Measurements from ENCODE around the gene LCN2. TPM values are rescaled to one million over a fixed set of nuclear protein-coding genes. Genes with fewer than 3 reads are reported as not detected.
"Not testable (repeated sequence)": the region's sequence is repeated elsewhere in the genome, so short reads cannot be mapped to it uniquely, and the experiment has no call there.

LCN2 gene
- total and polyA plus RNA-seq, 9 donors = 0.09 to 2.8 (median 1.2) TPM

DNA sequence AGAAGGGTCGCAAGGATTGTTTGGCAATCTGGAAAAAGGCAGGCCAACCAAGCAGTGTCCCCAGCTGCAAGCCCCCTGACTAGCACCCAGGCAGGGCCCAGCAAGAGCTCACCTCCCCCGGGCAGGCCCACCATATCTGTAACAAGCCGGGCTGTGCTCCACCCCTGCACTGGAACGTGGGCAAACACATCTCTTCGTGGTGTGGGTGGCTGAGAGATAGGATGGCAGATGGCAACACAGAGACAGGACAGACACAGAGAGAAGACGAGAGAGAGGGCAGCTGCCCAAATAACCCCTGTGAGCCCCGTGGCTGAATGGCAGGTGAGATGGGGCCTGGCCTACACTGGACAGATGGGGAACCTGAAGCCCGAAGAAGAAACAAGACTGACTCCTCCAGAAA lies 20.2 kb downstream of the LCN2 start:
- Histone ChIP-seq H3K4me3 (ENCODE audit: low read length) (no peak overlapping the region), H3K9me3 (replicated peaks; ENCODE audit: control insufficient read depth, low read depth, low read length) (no peaks in the 10 kb centered on the region), H3K4me1 (ENCODE audit: control insufficient read depth, insufficient read depth, low read length) (peaks cover 2% of the 10 kb centered on the region), H3K36me3 (ENCODE audit: control insufficient read depth, insufficient read depth, low read length) (peaks cover 72% of the 10 kb centered on the region), H3K27me3 (ENCODE audit: control insufficient read depth, insufficient read depth, low read length) (no peaks in the 10 kb centered on the region), H3K27ac (ENCODE audit: low read length) (no peak overlapping the region)
- DNase-seq = no peak
- WGBS (ENCODE audit: insufficient coverage) = 79% methylated on average over 8 of the region's 8 CpGs

DNA sequence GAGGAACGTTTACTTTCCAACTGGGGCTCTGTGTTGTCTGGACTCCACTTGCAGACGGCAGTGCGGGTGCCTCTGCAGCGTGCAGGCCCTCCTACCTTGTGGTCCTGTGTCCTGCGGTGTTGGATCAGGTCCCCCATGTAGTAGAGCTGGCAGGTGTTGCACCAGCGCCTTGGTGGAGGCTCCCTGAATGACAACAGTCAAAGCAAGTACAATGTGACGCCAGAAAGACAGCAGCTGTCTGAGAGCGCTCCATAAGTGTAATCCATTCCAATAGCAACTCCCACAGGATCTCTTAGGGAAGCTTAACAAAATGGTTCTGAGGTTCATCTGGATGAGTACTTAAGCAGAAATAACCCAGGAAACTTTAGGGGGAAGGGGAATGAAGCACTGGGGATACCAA lies 20.7 kb downstream of the LCN2 start:
- 53% methylated on average over 5 of the region's 8 CpGs for WGBS (ENCODE audit: insufficient coverage)
- H3K36me3 ChIP-seq (ENCODE audit: control insufficient read depth, insufficient read depth, low read length) = peaks cover 71% of the 10 kb centered on the region
- no peaks in the 10 kb centered on the region for H3K9me3 ChIP-seq (replicated peaks; ENCODE audit: control insufficient read depth, low read depth, low read length)
- H3K4me1 ChIP-seq (ENCODE audit: control insufficient read depth, insufficient read depth, low read length) = peaks cover 2% of the 10 kb centered on the region
- no peak overlapping the region for H3K27ac ChIP-seq (ENCODE audit: low read length)
- H3K27me3 ChIP-seq (ENCODE audit: control insufficient read depth, insufficient read depth, low read length) = no peaks in the 10 kb centered on the region
- peak; percentile 54 for DNase-seq
- no peak overlapping the region for H3K4me3 ChIP-seq (ENCODE audit: low read length)

- no peak overlapping the region for H3K4me3 ChIP-seq (ENCODE audit: low read length)
- H3K27me3 ChIP-seq (ENCODE audit: control insufficient read depth, insufficient read depth, low read length) = no peaks in the 10 kb centered on the region
- no peak overlapping the region for H3K27ac ChIP-seq (ENCODE audit: low read length)
- H3K9me3 ChIP-seq (replicated peaks; ENCODE audit: control insufficient read depth, low read depth, low read length) = peaks cover 3% of the 10 kb centered on the region
- peaks cover 2% of the 10 kb centered on the region for H3K4me1 ChIP-seq (ENCODE audit: control insufficient read depth, insufficient read depth, low read length)
- peaks cover 74% of the 10 kb centered on the region for H3K36me3 ChIP-seq (ENCODE audit: control insufficient read depth, insufficient read depth, low read length)
- DNase-seq = no peak
- no CpG with 5 or more reads among the region's 4 CpGs for WGBS (ENCODE audit: insufficient coverage)
Measured at GRCh38 chr9:128174062-128174461, 24.8 kb downstream of the LCN2 start.

DNA sequence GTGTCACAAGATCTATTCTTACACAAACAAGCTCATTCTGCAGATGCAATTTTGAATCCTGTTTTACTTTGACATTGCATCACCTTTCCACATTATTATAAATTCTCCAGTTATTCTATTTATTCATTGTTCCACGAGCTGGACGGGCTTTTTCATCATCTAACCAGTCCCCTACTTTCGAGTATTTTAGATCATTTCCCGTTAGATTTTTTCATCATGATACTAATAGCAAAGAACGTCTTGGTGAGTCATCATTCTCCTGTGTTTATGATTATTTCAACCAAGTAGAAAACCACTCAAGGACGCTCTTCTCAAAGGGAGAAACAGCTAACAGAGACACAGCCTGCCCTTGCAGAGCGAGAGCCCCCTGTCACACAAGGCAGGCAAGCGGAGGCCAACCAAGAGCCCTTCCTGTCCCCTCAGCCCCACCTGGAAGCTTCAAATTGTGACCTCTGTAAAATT lies 25.9 kb downstream of the LCN2 start:
- peaks cover 2% of the 10 kb centered on the region for H3K4me1 ChIP-seq (ENCODE audit: control insufficient read depth, insufficient read depth, low read length)
- H3K4me3 ChIP-seq (ENCODE audit: low read length) = no peak overlapping the region
- no peak for DNase-seq
- 88% methylated on average over 3 of the region's 8 CpGs for WGBS (ENCODE audit: insufficient coverage)
- no peaks in the 10 kb centered on the region for H3K27me3 ChIP-seq (ENCODE audit: control insufficient read depth, insufficient read depth, low read length)
- peaks cover 73% of the 10 kb centered on the region for H3K36me3 ChIP-seq (ENCODE audit: control insufficient read depth, insufficient read depth, low read length)
- H3K27ac ChIP-seq (ENCODE audit: low read length) = no peak overlapping the region
- H3K9me3 ChIP-seq (replicated peaks; ENCODE audit: control insufficient read depth, low read depth, low read length) = peaks cover 7% of the 10 kb centered on the region

DNA sequence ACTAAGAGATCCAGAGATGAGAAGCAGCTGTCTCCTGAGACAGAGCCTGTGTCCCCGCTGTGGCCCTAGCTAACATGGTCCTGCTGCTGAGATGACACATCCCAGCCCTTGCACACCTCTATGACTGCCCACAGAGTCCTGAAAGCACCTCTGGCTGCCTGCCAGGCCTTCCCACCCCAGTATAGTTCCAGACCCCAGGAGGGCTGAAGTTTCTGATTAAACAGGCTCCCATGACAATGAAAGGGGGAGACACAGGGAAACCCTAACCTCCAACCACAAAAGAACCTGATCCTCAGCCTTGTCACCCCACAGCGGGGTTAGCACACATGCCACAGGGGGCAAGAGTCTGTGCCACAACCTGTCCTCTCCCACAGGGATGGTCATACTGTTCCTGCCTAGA lies 26.5 kb downstream of the LCN2 start:
- DNase-seq = no peak
- Histone ChIP-seq H3K9me3 (replicated peaks; ENCODE audit: control insufficient read depth, low read depth, low read length) (peaks cover 7% of the 10 kb centered on the region), H3K36me3 (ENCODE audit: control insufficient read depth, insufficient read depth, low read length) (peaks cover 73% of the 10 kb centered on the region), H3K4me1 (ENCODE audit: control insufficient read depth, insufficient read depth, low read length) (no peaks in the 10 kb centered on the region), H3K4me3 (ENCODE audit: low read length) (no peak overlapping the region), H3K27me3 (ENCODE audit: control insufficient read depth, insufficient read depth, low read length) (no peaks in the 10 kb centered on the region), H3K27ac (ENCODE audit: low read length) (no peak overlapping the region)
- WGBS (ENCODE audit: insufficient coverage) = 100% methylated on average over 1 of the region's 2 CpGs

- Histone ChIP-seq H3K36me3 (ENCODE audit: control insufficient read depth, insufficient read depth, low read length) (peaks cover 85% of the 10 kb centered on the region), H3K27me3 (ENCODE audit: control insufficient read depth, insufficient read depth, low read length) (no peaks in the 10 kb centered on the region), H3K4me1 (ENCODE audit: control insufficient read depth, insufficient read depth, low read length) (no peaks in the 10 kb centered on the region), H3K27ac (ENCODE audit: low read length) (no peak overlapping the region), H3K9me3 (replicated peaks; ENCODE audit: control insufficient read depth, low read depth, low read length) (peaks cover 7% of the 10 kb centered on the region), H3K4me3 (ENCODE audit: low read length) (no peak overlapping the region)
- no peak for DNase-seq
- 98% methylated on average over 9 of the region's 11 CpGs for WGBS (ENCODE audit: insufficient coverage)
Measured at GRCh38 chr9:128178806-128179431, 29.7 kb downstream of the LCN2 start.

DNA sequence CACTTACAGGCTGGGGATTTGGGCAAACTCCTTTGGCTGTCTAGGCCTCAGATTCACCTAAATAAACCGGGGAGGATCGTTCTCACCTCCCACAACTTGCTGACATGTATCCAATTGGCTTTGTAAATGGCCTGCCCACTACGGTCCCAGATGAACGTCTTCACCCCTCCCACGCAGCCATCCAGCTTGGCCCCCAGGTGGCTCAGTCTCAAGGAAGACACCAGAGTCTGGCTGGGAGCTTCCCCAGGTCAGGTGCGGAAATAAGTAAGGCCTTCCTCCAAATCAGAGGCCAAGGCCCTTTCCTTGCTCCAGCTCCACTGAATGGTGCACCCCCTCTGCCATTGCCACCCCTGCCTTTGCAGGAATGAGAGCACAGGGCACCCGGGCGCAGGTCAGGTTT lies 30.7 kb downstream of the LCN2 start:
- peaks cover 7% of the 10 kb centered on the region for H3K9me3 ChIP-seq (replicated peaks; ENCODE audit: control insufficient read depth, low read depth, low read length)
- H3K27me3 ChIP-seq (ENCODE audit: control insufficient read depth, insufficient read depth, low read length) = no peaks in the 10 kb centered on the region
- no peaks in the 10 kb centered on the region for H3K4me1 ChIP-seq (ENCODE audit: control insufficient read depth, insufficient read depth, low read length)
- 98% methylated on average over 5 of the region's 8 CpGs for WGBS (ENCODE audit: insufficient coverage)
- H3K36me3 ChIP-seq (ENCODE audit: control insufficient read depth, insufficient read depth, low read length) = peaks cover 84% of the 10 kb centered on the region
- no peak overlapping the region for H3K27ac ChIP-seq (ENCODE audit: low read length)
- DNase-seq = no peak
- no peak overlapping the region for H3K4me3 ChIP-seq (ENCODE audit: low read length)

DNA sequence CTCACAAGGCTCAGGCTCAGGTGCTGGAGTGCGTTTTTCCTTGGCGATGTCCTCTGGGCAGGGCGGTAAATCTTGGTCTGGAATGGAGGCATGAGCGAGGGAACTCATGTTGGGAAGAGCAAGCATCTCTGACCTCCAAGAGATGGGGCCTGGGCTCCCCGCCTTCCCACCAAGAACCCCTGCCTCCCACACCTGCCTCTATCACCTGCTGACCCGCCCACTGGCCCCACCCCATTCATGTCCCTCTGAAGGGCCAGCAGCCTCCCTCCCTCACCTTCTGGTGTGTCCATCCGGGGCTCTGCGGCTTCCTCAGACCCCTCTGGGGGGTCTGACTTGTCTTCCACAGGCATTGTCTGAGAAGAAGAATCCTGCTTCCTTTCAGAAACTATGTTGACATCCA lies 31.2 kb downstream of the LCN2 start:
- H3K4me3 ChIP-seq (ENCODE audit: low read length) = no peak overlapping the region
- H3K36me3 ChIP-seq (ENCODE audit: control insufficient read depth, insufficient read depth, low read length) = peaks cover 84% of the 10 kb centered on the region
- H3K9me3 ChIP-seq (replicated peaks; ENCODE audit: control insufficient read depth, low read depth, low read length) = peaks cover 7% of the 10 kb centered on the region
- DNase-seq = no peak
- no peaks in the 10 kb centered on the region for H3K27me3 ChIP-seq (ENCODE audit: control insufficient read depth, insufficient read depth, low read length)
- H3K27ac ChIP-seq (ENCODE audit: low read length) = no peak overlapping the region
- 96% methylated on average over 8 of the region's 8 CpGs for WGBS (ENCODE audit: insufficient coverage)
- no peaks in the 10 kb centered on the region for H3K4me1 ChIP-seq (ENCODE audit: control insufficient read depth, insufficient read depth, low read length)

GRCh38 chr9:128181480-128181879 lies 32.2 kb downstream of the LCN2 start:
- not testable (repeated sequence) for H3K4me1 ChIP-seq (ENCODE audit: control insufficient read depth, insufficient read depth, low read length); H3K9me3 ChIP-seq (replicated peaks; ENCODE audit: control insufficient read depth, low read depth, low read length); H3K27ac ChIP-seq (ENCODE audit: low read length); H3K27me3 ChIP-seq (ENCODE audit: control insufficient read depth, insufficient read depth, low read length); H3K4me3 ChIP-seq (ENCODE audit: low read length)
- 25% methylated on average over 7 of the region's 12 CpGs for WGBS (ENCODE audit: insufficient coverage)
- peaks cover 84% of the 10 kb centered on the region for H3K36me3 ChIP-seq (ENCODE audit: control insufficient read depth, insufficient read depth, low read length)
- peak; percentile 46 for DNase-seq

GRCh38 chr9:128182893-128183588 lies 33.8 kb downstream of the LCN2 start:
- H3K4me3 ChIP-seq (ENCODE audit: low read length) = no peak overlapping the region
- H3K27me3 ChIP-seq (ENCODE audit: control insufficient read depth, insufficient read depth, low read length) = no peaks in the 10 kb centered on the region
- no peak overlapping the region for H3K27ac ChIP-seq (ENCODE audit: low read length)
- no peak for DNase-seq
- H3K9me3 ChIP-seq (replicated peaks; ENCODE audit: control insufficient read depth, low read depth, low read length) = peaks cover 7% of the 10 kb centered on the region
- peaks cover 76% of the 10 kb centered on the region for H3K36me3 ChIP-seq (ENCODE audit: control insufficient read depth, insufficient read depth, low read length)
- H3K4me1 ChIP-seq (ENCODE audit: control insufficient read depth, insufficient read depth, low read length) = no peaks in the 10 kb centered on the region
- WGBS (ENCODE audit: insufficient coverage) = 95% methylated on average over 11 of the region's 12 CpGs

Measured in muscle of leg (tissue), 11 donors.